ENCODE data around the gene TCF20. TPM values are rescaled to one million over a fixed set of nuclear protein-coding genes. Genes with fewer than 3 reads are reported as not detected.

The TCF20 gene
- total and polyA plus RNA-seq, 2 donors from 2014 or later, result 6.1 to 63.6 TPM

DNA sequence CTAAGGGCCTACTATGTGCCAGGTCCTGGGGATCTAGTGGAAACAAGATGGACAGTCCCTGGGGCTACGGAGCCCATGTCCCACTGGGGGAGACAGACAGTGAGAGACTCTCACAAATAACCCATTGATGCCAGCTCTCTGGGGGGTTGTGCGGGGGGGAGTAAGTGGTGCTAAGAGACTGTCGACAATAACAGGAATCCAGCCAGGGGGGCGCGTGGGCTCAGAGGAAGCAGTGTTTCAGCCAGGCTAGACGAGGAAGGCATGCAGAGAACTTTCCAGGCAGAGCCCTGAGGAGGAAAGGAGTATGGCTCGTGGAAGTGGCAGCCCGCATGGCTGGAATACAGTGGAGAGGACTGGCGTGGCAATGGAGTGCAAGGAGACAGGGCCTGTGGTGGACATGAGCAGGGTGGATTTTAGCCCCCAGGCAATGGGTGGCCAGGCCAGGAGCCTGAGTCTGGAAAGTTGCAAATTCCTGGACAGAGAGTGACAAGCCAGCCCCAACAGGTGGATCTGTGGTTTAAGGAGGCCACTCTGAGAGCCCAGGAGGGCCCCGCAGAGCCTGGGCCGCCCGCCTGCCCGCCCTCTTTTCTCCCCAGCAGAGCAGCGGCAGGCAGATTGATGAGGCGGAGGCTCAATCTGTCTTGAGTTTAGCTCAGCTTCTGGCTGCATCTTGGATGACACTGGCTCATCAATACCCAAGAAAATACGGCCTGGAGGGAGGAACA, 40.0 kb upstream of the TCF20 start:
- H3K4me3 ChIP-seq (ENCODE audit: low read length in 3 of 3), result no peak overlapping the region
- no peak overlapping the region for H3K9ac ChIP-seq (ENCODE audit: low read length in 3 of 3)
- H3K27me3 ChIP-seq (ENCODE audit: control insufficient read depth, insufficient read depth, low read length), result no peaks in the 10 kb centered on the region
- DNase-seq (no peak), FAIRE-seq (no peak)
- no peaks in the 10 kb centered on the region for H3K36me3 ChIP-seq (ENCODE audit: control insufficient read depth in 2 of 3, insufficient read depth in 3 of 3, low read length in 3 of 3)
- TF ChIP-seq, protein P1, sequence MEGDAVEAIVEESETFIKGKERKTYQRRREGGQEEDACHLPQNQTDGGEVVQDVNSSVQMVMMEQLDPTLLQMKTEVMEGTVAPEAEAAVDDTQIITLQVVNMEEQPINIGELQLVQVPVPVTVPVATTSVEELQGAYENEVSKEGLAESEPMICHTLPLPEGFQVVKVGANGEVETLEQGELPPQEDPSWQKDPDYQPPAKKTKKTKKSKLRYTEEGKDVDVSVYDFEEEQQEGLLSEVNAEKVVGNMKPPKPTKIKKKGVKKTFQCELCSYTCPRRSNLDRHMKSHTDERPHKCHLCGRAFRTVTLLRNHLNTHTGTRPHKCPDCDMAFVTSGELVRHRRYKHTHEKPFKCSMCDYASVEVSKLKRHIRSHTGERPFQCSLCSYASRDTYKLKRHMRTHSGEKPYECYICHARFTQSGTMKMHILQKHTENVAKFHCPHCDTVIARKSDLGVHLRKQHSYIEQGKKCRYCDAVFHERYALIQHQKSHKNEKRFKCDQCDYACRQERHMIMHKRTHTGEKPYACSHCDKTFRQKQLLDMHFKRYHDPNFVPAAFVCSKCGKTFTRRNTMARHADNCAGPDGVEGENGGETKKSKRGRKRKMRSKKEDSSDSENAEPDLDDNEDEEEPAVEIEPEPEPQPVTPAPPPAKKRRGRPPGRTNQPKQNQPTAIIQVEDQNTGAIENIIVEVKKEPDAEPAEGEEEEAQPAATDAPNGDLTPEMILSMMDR (IDR thresholded peaks at IDR 0.05; ENCODE audit: borderline replicate concordance, extremely low read depth, insufficient read depth), result no peak
- H3K27ac ChIP-seq (ENCODE audit: low read depth in 2 of 2, low read length in 2 of 2), result no peak overlapping the region
- no peaks in the 10 kb centered on the region for H3K9me3 ChIP-seq (ENCODE audit: control insufficient read depth in 2 of 3, insufficient read depth in 1 of 3, low read length in 3 of 3)
- H3K4me1 ChIP-seq (ENCODE audit: control insufficient read depth in 2 of 3, insufficient read depth in 2 of 3, low read depth in 1 of 3, low read length in 3 of 3), result peaks cover 0 to 2% (median 0%) of the 10 kb centered on the region in 3 donors
- intact Hi-C loops (cut with DNase I), result no loop called here

DNA sequence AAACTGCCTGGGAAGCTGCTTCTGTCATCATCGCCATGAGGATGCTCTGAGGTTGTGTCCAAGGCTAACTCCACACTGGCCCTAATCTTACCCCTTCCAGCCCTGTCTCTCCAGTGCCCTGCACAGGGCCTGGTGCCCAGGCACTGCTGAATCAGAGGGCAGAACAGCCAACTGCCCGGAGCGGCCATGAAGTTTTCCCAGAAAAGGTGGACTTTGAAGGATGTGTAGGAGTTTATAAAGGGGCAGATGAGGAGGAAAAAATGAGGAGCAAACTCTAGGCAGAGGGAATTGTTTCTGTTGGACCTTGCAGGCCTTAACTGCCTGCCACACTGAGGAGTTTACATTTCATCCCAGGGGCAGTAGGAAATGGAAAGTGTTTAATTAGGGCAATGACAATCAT, 39.4 kb upstream of the TCF20 start:
- no peak for DNase-seq
- Histone ChIP-seq H3K4me1 (ENCODE audit: control insufficient read depth in 2 of 3, insufficient read depth in 2 of 3, low read depth in 1 of 3, low read length in 3 of 3) (peaks cover 0 to 2% (median 0%) of the 10 kb centered on the region in 3 donors), H3K9me3 (ENCODE audit: control insufficient read depth in 2 of 3, insufficient read depth in 1 of 3, low read length in 3 of 3) (no peaks in the 10 kb centered on the region), H3K9ac (ENCODE audit: low read length in 3 of 3) (no peak overlapping the region), H3K27me3 (ENCODE audit: control insufficient read depth, insufficient read depth, low read length) (no peaks in the 10 kb centered on the region), H3K36me3 (ENCODE audit: control insufficient read depth in 2 of 3, insufficient read depth in 3 of 3, low read length in 3 of 3) (no peaks in the 10 kb centered on the region), H3K27ac (ENCODE audit: low read depth in 2 of 2, low read length in 2 of 2) (no peak overlapping the region), H3K4me3 (ENCODE audit: low read length in 3 of 3) (no peak overlapping the region)
- TF ChIP-seq, protein P1 (IDR thresholded peaks at IDR 0.05; ENCODE audit: borderline replicate concordance, extremely low read depth, insufficient read depth), result no peak
- intact Hi-C loops (cut with DNase I), result no loop called here
- FAIRE-seq, result no peak

DNA sequence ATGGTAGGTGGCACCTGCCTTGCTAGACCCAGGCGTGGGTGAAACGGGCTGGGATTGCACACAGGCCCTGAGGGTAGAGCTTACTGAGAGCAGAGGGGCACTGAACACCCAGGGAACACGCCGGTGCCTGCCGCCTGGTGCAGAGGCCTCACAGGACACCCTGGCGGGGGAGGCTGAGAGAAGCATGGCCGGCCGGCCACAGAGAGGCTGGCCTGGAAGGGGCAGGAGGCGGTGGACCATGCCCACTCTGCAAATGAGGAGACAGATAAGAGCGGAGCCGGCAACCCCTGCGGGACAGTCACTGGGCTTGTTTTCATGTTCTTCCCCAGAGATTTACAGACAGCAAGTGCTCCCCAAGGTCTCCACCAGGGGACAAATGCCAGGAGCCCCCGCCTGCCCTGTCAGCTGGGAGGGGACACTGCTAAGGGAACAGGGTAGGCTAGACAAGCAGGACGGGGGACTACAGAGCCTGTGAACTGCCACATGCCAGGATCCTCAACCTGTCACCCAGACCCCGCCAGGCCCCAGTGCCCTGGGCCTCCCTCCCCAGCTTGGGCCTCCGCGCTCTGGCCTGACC, 38.5 kb upstream of the TCF20 start:
- TF ChIP-seq, protein P1 (IDR thresholded peaks at IDR 0.05; ENCODE audit: borderline replicate concordance, extremely low read depth, insufficient read depth), result no peak
- DNase-seq (peak in 4 of 5 donors; percentile 79 to 83 (median 81)), FAIRE-seq (no peak)
- no peak overlapping the region for H3K27ac ChIP-seq (ENCODE audit: low read depth in 2 of 2, low read length in 2 of 2)
- peaks cover 0 to 2% (median 0%) of the 10 kb centered on the region in 3 donors for H3K4me1 ChIP-seq (ENCODE audit: control insufficient read depth in 2 of 3, insufficient read depth in 2 of 3, low read depth in 1 of 3, low read length in 3 of 3)
- intact Hi-C loops (cut with DNase I), result no loop called here
- H3K27me3 ChIP-seq (ENCODE audit: control insufficient read depth, insufficient read depth, low read length), result no peaks in the 10 kb centered on the region
- H3K9me3 ChIP-seq (ENCODE audit: control insufficient read depth in 2 of 3, insufficient read depth in 1 of 3, low read length in 3 of 3), result no peaks in the 10 kb centered on the region
- H3K36me3 ChIP-seq (ENCODE audit: control insufficient read depth in 2 of 3, insufficient read depth in 3 of 3, low read length in 3 of 3), result no peaks in the 10 kb centered on the region
- H3K9ac ChIP-seq (ENCODE audit: low read length in 3 of 3), result no peak overlapping the region
- no peak overlapping the region for H3K4me3 ChIP-seq (ENCODE audit: low read length in 3 of 3)
